GM21528 (cell line): Measurements from ENCODE around the gene DOCK11.

Experiments
- ATAC-seq: cut with Tn5 transposase; IDR thresholded peaks from one replicate; pipeline ENCODE4 v1.9.1; 2021; ENCODE audit warnings: mild to moderate bottlenecking, moderate library complexity; ENCODE audit not compliant: unreplicated experiment, low FRiP score

Gene DOCK11

GRCh38 chrX:118499295-118499694 is 3.7 kb downstream of the DOCK11 start:
- no peak for ATAC-seq

- ATAC-seq, result no peak
Observed at GRCh38 chrX:118502161-118502789, 6.7 kb downstream of the DOCK11 start.

- no peak for ATAC-seq
Observed at GRCh38 chrX:118503260-118504041, 7.8 kb downstream of the DOCK11 start.

DNA sequence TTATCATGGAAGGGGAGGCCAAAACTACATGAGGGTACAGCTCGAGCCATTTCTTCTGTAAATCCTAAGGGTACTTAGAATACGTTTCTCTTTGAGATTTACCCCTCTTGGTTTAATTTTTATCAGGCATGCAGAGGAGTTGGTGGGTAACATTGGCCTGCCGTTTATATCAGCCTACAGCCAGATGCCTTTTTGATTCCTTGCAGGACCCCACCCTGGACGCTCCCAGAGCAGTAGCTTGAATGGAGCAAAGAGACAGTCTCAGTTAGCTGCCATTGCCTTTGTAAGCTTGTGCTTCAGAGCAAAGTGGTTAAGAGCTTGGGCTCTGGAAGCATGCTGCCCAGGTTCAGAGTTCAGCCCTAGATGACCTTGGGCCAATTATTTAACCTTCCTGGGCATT is 9.0 kb downstream of the DOCK11 start:
- no peak for ATAC-seq

- no peak for ATAC-seq
Observed at GRCh38 chrX:118506805-118507480, 11.3 kb downstream of the DOCK11 start.

DNA sequence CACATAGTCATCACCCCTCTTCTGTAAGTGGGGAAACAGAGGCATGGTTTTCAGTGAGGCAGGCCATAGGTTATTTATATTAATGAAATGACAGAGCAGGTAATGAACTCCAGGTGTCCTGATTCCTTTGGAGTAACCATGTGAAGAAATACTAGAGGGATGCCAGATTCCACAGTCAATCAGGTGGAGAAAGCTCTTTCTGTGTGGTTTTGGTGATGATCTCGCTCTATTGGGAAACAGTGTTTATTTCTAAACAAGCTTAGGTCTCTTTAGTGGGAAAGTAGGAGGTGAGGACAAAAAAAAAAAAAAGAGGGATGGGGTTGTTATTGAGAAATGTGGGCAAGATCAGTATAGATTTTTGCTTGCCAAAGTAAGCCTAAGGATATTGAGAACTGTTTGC is 12.2 kb downstream of the DOCK11 start:
- no peak for ATAC-seq

DNA sequence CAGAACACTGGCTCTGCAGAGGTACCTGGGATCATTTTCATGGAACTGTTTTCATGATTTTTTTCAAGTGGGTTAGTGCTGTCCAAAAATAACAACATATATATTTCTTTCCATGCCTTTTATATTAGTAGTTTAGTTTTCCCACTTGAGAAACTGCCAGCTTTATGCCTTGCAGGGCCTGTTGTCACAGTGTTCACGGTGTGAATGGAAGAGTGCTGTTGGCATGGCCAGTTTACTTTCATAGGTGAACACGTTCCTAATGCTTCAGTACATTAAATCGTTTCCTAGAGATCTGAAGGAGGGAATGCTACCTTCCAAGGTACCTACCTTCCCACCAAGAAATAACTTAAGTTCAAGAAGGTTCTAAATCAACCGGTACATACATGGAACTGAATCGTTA is 12.6 kb downstream of the DOCK11 start:
- ATAC-seq, result no peak

DNA sequence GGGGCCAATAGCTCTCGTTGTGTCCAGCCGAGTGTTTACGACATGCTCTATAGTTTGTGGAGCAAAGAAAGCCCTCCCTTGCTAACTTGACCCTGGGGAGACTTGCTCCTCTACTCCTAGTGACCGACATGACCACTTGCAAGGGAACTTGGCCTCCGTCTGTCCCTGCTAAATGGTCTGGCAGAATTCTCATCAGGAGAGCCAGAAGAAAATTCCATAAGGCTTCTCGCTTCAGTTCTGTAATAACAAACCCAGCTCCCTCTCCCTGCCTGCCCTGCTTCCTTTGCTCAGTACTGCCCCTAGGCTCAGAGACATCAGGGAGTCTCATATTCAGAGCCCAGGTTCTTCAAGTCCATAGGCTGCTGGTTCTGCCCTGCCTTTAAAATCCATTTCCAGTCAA is 13.0 kb downstream of the DOCK11 start:
- ATAC-seq, result no peak

- ATAC-seq, result no peak
Observed at GRCh38 chrX:118510111-118510510, 14.5 kb downstream of the DOCK11 start.

DNA sequence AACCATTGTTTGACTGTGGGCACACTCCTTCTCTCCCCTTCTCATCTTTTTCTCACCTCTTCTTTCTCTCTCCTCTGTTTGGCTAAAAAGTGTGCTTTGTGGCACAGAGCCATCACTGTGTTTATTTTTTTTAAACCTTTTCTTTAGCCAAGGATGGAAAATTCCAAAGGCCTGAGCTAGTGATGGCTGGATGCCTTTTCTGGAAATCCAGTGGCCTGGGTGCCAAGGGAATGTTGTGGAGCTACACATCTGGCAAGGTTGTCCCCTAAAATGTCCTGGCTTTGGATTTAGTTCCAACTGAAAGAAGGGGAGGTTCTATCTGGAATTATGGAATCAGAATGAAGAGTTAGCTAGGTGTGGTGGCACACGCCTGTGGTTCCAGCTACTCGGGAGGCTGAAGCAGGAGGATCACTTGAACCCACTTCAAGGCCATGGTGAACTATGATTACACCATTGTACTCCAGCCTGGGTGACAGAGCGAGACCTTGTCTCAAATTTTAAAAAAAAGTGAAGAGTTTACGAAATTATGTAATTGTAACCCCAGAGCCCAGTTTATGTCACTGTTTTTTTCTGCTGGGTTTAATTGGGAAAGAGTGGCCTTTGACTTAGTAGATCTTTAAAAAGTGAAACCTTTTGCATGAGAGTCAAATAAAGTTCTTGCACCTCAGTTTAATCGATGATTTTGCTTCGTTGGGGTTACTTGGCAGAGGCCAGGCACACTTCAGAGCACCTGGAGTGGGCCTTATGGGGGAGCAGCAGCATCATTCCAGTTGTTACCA is 17.7 kb downstream of the DOCK11 start:
- no peak for ATAC-seq

DNA sequence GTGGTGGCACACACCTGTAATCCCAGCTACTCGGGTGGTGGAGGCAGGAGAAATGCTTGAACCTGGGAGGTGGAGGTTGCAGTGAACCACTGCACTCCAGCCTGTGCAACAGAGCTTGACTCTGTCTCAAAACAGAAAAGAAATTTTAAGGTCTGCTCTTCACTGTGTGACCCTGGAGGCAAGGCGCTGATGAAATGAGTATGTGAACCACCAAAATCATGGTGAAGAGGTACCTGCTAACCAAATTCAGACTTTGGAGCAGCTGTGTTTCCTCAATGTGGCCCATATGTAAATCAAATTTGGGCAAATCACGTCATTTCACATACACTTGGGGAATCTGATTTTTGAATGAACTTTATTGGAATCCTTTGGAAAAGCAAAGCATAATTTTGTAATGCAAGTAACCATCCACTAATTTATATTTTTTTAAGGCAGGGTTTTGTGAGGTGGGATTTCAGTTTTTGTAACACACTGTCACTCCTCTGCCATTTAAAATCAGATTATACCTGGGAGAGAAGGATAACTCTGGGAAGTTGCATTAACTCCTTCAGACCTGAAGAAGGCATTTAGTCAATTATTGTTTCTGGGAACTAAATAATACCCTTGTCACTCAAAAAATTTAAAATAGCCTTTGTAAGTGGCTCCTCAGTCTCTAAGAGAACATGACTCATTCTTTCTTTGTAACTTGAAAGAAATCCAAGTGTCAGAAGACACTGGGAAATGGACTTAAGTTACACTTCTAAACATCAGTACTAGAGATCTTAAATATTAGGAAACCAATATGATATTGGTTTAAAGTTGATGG is 24.0 kb downstream of the DOCK11 start:
- ATAC-seq, result no peak

DNA sequence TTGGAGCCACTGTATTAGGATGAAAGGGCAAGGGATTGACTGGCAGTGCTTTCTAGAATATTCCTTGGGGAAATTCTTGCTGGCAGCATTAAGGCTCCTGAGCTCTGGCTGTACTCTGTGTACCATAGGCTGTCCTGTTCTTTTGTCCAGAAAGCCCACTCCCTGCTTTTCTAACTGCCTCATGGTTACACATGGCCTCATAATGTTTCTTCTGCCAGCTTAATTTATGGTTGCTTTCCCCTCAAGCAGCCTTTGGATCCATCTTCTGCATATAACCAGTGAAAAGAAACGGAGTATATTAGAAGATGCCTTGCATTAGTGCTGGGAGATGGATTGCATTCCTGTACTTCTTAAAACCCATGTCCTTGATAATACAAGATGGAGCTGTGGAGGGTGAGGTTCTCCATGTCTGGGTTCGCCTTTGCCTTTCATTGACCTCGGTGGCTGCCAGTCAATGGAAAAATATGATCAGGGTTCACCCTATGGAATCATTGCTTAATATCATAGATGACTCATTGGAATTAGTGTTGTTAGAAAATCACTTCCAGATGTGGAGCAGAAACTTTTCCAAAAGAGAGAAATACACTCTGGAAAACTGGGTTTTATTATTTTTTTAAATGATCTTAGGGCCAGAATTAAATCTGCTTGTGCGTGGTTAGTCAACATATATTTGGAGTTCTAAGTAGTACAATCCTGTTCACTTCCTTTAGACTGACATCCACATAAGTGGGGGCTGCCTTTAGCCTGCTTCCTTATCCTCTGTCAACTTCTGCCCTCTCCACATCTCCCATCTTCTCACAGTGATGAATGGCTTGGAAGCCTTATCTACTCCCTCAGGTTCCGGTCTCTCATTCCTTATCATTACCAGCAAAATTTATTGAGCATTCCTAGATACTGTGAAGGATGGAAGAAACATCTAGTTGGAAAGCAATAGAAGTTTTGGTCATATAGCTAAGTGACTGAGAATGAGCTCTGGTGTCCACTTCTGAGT is 24.9 kb downstream of the DOCK11 start:
- ATAC-seq, result no peak

DNA sequence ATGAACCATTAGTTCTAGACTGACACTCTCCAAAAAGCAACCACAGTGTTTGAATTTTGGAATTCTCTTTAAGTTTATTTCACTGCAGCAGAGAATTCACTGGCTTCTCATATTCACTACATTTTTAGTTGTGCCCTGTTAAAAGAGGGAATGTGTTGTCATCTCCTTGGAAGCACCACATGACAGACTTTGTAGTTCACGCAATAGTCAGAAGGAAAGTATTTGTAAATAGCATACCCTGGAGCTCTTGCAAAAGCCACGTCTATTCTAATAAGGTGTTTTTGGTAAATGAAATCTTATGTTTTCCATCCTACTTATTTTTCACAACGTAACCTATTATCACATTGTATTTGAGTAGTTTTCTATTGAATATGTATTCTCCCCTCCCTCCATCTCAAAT is 25.8 kb downstream of the DOCK11 start:
- ATAC-seq, result no peak

- ATAC-seq, result no peak
Observed at GRCh38 chrX:118522230-118522926, 26.8 kb downstream of the DOCK11 start.

DNA sequence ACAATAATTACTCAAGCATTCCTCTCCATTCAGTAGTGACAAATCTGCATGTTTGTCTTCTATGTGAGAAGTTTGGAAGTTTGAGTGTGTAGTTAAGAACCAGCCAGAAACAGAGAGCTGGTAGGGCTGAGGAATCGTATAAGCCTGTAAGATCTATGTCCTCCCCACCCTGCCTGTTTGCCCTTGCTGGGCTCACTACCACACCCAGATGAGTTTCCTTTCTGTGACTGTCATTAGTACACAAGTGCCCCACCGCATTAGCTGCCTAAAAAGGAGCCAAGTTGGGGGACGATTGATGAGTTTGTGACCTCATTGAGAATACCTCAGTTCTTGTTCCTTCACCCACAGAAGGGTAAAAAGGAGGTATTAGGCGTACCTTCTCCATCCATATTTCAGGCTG is 28.3 kb downstream of the DOCK11 start:
- ATAC-seq, result no peak

DNA sequence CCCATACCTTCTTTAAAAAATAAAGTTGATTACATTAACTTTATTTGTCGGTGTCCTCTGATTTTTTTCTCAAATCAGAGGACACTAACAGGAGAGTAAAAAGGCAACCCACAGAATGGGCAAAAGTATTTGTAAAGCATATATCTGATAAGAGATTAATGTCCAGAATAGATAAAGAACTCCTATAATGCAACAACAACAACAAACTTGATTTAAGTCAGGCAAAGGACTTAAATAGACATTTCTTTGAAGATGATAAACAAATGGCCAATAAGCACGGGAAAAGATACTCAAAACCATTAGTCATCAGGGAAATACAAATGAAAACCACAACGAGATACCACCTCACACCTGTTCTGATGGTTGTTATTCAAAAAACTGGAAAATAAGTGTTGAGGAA is 28.7 kb downstream of the DOCK11 start:
- ATAC-seq, result no peak

- no peak for ATAC-seq
Observed at GRCh38 chrX:118525174-118525730, 29.6 kb downstream of the DOCK11 start.

GRCh38 chrX:118526149-118526548 is 30.5 kb downstream of the DOCK11 start:
- ATAC-seq, result no peak
